NCI-H345 treated with DMSO at 0.1 percent for 48 hours (cell line): ENCODE results near the gene DAPK1.
"Not testable (repeated sequence)": the region's sequence is repeated elsewhere in the genome, so short reads cannot be mapped to it uniquely, and the experiment has no call there.

Source experiments
- DNase-seq: peaks from one replicate; lab custom pipeline; 2025; ENCODE audit not compliant: unreplicated experiment; lab: John Stamatoyannopoulos, UW

Gene DAPK1

GRCh38 chr9:87731321-87731720, 233.7 kb downstream of the DAPK1 start:
- DNase-seq: no peak

GRCh38 chr9:87732344-87732743, 234.7 kb downstream of the DAPK1 start:
- no peak for DNase-seq

GRCh38 chr9:87732756-87733155, 235.1 kb downstream of the DAPK1 start:
- no peak for DNase-seq

GRCh38 chr9:87733273-87734052, 235.8 kb downstream of the DAPK1 start:
- DNase-seq: no peak

GRCh38 chr9:87734106-87734505, 236.4 kb downstream of the DAPK1 start:
- DNase-seq: no peak

- no peak for DNase-seq
Observed at GRCh38 chr9:87739546-87739945, 241.9 kb downstream of the DAPK1 start.

- DNase-seq: no peak
Observed at GRCh38 chr9:87740209-87740608, 242.5 kb downstream of the DAPK1 start.

GRCh38 chr9:87741326-87741725, 243.7 kb downstream of the DAPK1 start:
- no peak for DNase-seq

- no peak for DNase-seq
Observed at GRCh38 chr9:87741891-87742290, 244.2 kb downstream of the DAPK1 start.

- no peak for DNase-seq
Observed at GRCh38 chr9:87742813-87743428, 245.3 kb downstream of the DAPK1 start.

- not testable (repeated sequence) for DNase-seq
Observed at GRCh38 chr9:87744247-87744646, 246.6 kb downstream of the DAPK1 start.

- DNase-seq: no peak
Observed at GRCh38 chr9:87746186-87746585, 248.5 kb downstream of the DAPK1 start.

- DNase-seq: no peak
Observed at GRCh38 chr9:87748881-87749280, 251.2 kb downstream of the DAPK1 start.

GRCh38 chr9:87749335-87750035, 251.8 kb downstream of the DAPK1 start:
- DNase-seq: no peak

GRCh38 chr9:87750726-87751125, 253.1 kb downstream of the DAPK1 start:
- DNase-seq: no peak

GRCh38 chr9:87751423-87751822, 253.8 kb downstream of the DAPK1 start:
- no peak for DNase-seq

GRCh38 chr9:87751868-87752267, 254.2 kb downstream of the DAPK1 start:
- DNase-seq: no peak

- no peak for DNase-seq
Observed at GRCh38 chr9:87753313-87753712, 255.6 kb downstream of the DAPK1 start.
